T-helper 2 cell treated with Interferon-gamma antibody and Interleukin-4, amounts not matched to agents 100 ng/mL and 5 ng/mL, for 36 hours (primary cell): Measurements from ENCODE around the gene SULT2A1. TPM values are rescaled to one million over a fixed set of nuclear protein-coding genes. Genes with fewer than 3 reads are reported as not detected.
"Not testable (repeated sequence)": the region's sequence is repeated elsewhere in the genome, so short reads cannot be mapped to it uniquely, and the experiment has no call there.

Experiments
- intact Hi-C: fragments of 100-400 bp; cut with micrococcal nuclease; formaldehyde crosslinking; loops from one replicate; pipeline ENCODE4 v1.15.1; 2023
- total RNA-seq: library from RNA; stranded (reverse); gene quantifications from 2 replicates; pipeline ENCODE4 v1.2.3, GENCODE V29; 2022

Gene SULT2A1
- total RNA-seq, result not detected in 2 replicates

GRCh38 chr19:47886010-47886559 lies at the start of gene SULT2A1:
TSS of gene SULT2A1 (minus strand) at chr19:47886315. CDS start at chr19:47886257, 58 bp downstream.
- intact Hi-C loops, result no loop called here

- intact Hi-C loops, result not testable (repeated sequence)
Observed at GRCh38 chr19:47928581-47928980, 42.5 kb upstream of the SULT2A1 start.

- intact Hi-C loops, result not testable (repeated sequence)
Observed at GRCh38 chr19:47920107-47920506, 34.0 kb upstream of the SULT2A1 start.

GRCh38 chr19:47910191-47910590 lies 24.1 kb upstream of the SULT2A1 start:
- intact Hi-C loops, result not testable (repeated sequence)

- intact Hi-C loops, result not testable (repeated sequence)
Observed at GRCh38 chr19:47909350-47909749, 23.2 kb upstream of the SULT2A1 start.

GRCh38 chr19:47901370-47901769 lies 15.3 kb upstream of the SULT2A1 start:
- intact Hi-C loops, result no loop called here

GRCh38 chr19:47899335-47899734 lies 13.2 kb upstream of the SULT2A1 start:
- intact Hi-C loops, result no loop called here

GRCh38 chr19:47897861-47898260 lies 11.7 kb upstream of the SULT2A1 start:
- intact Hi-C loops, result no loop called here

- intact Hi-C loops, result no loop called here
Observed at GRCh38 chr19:47896773-47897172, 10.7 kb upstream of the SULT2A1 start.

- intact Hi-C loops, result no loop called here
Observed at GRCh38 chr19:47896019-47896418, 9.9 kb upstream of the SULT2A1 start.

GRCh38 chr19:47895165-47895782 lies 9.2 kb upstream of the SULT2A1 start:
- intact Hi-C loops, result no loop called here

GRCh38 chr19:47891923-47892666 lies 6.0 kb upstream of the SULT2A1 start:
- intact Hi-C loops, result no loop called here

GRCh38 chr19:47891622-47891922 lies 5.5 kb upstream of the SULT2A1 start:
- intact Hi-C loops, result no loop called here

- intact Hi-C loops, result no loop called here
Observed at GRCh38 chr19:47890865-47891621, 4.9 kb upstream of the SULT2A1 start.

GRCh38 chr19:47885067-47885463 lies 1.1 kb downstream of the SULT2A1 start:
- intact Hi-C loops, result no loop called here

GRCh38 chr19:47882890-47883289 lies 3.2 kb downstream of the SULT2A1 start:
- intact Hi-C loops, result no loop called here

GRCh38 chr19:47881757-47882156 lies 4.4 kb downstream of the SULT2A1 start:
- intact Hi-C loops, result no loop called here

GRCh38 chr19:47879385-47879784 lies 6.7 kb downstream of the SULT2A1 start:
- intact Hi-C loops, result not testable (repeated sequence)

- intact Hi-C loops, result no loop called here
Observed at GRCh38 chr19:47878906-47879305, 7.2 kb downstream of the SULT2A1 start.

GRCh38 chr19:47865166-47865565 lies 20.9 kb downstream of the SULT2A1 start:
- intact Hi-C loops, result no loop called here

GRCh38 chr19:47863514-47863936 lies 22.6 kb downstream of the SULT2A1 start:
- intact Hi-C loops, result no loop called here

GRCh38 chr19:47861630-47862029 lies 24.5 kb downstream of the SULT2A1 start:
- intact Hi-C loops, result no loop called here
